Panc1 (cell line): Measurements from ENCODE around the gene OR52N1. TPM values are rescaled to one million over a fixed set of nuclear protein-coding genes. Genes with fewer than 3 reads are reported as not detected.

Experiments
- ATAC-seq: fragments of 200-7000 bp; cut with Tn5 transposase; 2 replicates; pipeline ENCODE4 v1.9.1; 2020; ENCODE audit warnings: mild to moderate bottlenecking, moderate library complexity
- Bru-seq: library from RNA; stranded (reverse); fragments of 400-500 nt; gene quantifications from one replicate; lab custom pipeline; 2021; lab: Mats Ljungman, UMichigan
- BruChase-seq, 2 experiments: library from RNA; stranded (reverse); fragments of 400-500 nt; gene quantifications; one replicate each; lab custom pipeline; 2021; lab: Mats Ljungman, UMichigan
- BruUV-seq: library from RNA; stranded (reverse); fragments of 400-500 nt; replicated peaks from 2 replicates; lab custom pipeline; 2021; lab: Mats Ljungman, UMichigan
- CTCF ChIA-PET: fragments of 300-600 bp; sonication (Branson Sonifier 250); formaldehyde crosslinking; loops from one replicate; lab custom pipeline; 2022; ENCODE audit warnings: antibody characterized with exemption; lab: Charles Lee
- POLR2A ChIA-PET: fragments of 300-600 bp; sonication (Branson Sonifier 250); formaldehyde crosslinking; loops from one replicate; lab custom pipeline; 2022; ENCODE audit warnings: antibody characterized with exemption; lab: Charles Lee
- DNase-seq: peaks from one replicate; pipeline ENCODE4 v3.0.0-alpha.2; 2010; ENCODE audit warnings: low read depth, low spot score
- H3K27ac ChIP-seq: 2 replicates; pipeline ENCODE4 v1.5.1; 2011; ENCODE audit warnings: mild to moderate bottlenecking, low read length, inconsistent platforms
- H3K27me3 ChIP-seq: fragments of 200-500 bp; sonication (Bioruptor generic); 2 replicates; pipeline ENCODE4 v1.6.0; 2014; ENCODE audit warnings: low read length, inconsistent platforms; ENCODE audit not compliant: control insufficient read depth, insufficient read depth
- H3K36me3 ChIP-seq: fragments of 200-500 bp; sonication (Bioruptor generic); 2 replicates; pipeline ENCODE4 v1.5.1; 2014; ENCODE audit warnings: inconsistent platforms, mild to moderate bottlenecking, low read length, moderate library complexity; ENCODE audit not compliant: control insufficient read depth, insufficient read depth
- H3K4me1 ChIP-seq: 2 replicates; pipeline ENCODE4 v1.5.1; 2011; ENCODE audit warnings: inconsistent platforms, mild to moderate bottlenecking, low read length, moderate library complexity; ENCODE audit not compliant: control insufficient read depth, insufficient read depth
- H3K4me3 ChIP-seq, 2 experiments: 2 replicates each; pipeline ENCODE4 v1.5.1; 2011 to 2012; ENCODE audit warnings: low read depth in 2 of 2, low read length in 2 of 2, mild to moderate bottlenecking in 2 of 2, inconsistent platforms in 1 of 2, moderate library complexity in 1 of 2
- H3K9me3 ChIP-seq: fragments of 200-500 bp; sonication (Bioruptor generic); 2 replicates; pipeline ENCODE4 v1.5.1; 2014; ENCODE audit warnings: low read depth, mild to moderate bottlenecking, inconsistent platforms, low read length, moderate library complexity; ENCODE audit not compliant: control insufficient read depth, insufficient read depth
- POLR2AphosphoS5 ChIP-seq: IDR thresholded peaks from 2 replicates; pipeline ENCODE4 v1.6.1; 2012; ENCODE audit warnings: mild to moderate bottlenecking, low read depth, low read length, moderate library complexity
- REST ChIP-seq, 2 experiments: IDR thresholded peaks; 2 replicates each; pipeline ENCODE4 v1.6.1; 2011 to 2012; ENCODE audit warnings: low read depth in 2 of 2, control low read depth in 1 of 2, low read length in 1 of 2, mild to moderate bottlenecking in 1 of 2, moderate library complexity in 1 of 2; ENCODE audit not compliant: insufficient read depth in 1 of 2
- SIN3A ChIP-seq: IDR thresholded peaks from 2 replicates; pipeline ENCODE4 v1.6.1; 2012; ENCODE audit warnings: low read depth, mild to moderate bottlenecking, low read length, moderate library complexity, borderline replicate concordance; ENCODE audit not compliant: insufficient read depth
- TCF7L2 ChIP-seq: IDR thresholded peaks from 2 replicates; pipeline ENCODE4 v1.6.1; 2011; ENCODE audit warnings: mild to moderate bottlenecking, low read depth, low read length, inconsistent platforms
- in situ Hi-C: cut with HindIII; loops from 2 replicates; pipeline ENCODE4 v1.10.0; 2016; ENCODE audit warnings: low sequenced_read_pairs, low pct_unique_long_range_greater_than_20kb
- intact Hi-C: fragments of 100-400 bp; cut with micrococcal nuclease; formaldehyde crosslinking; loops from one replicate; pipeline ENCODE4 v1.10.0; 2022; ENCODE audit not compliant: unreplicated experiment
- long read RNA-seq: library from polyadenylated mRNA; unstranded; transcript quantifications from one replicate; pipeline ENCODE4 v2.0.0, GENCODE V29; 2021; ENCODE audit not compliant: unreplicated experiment
- polyA plus RNA-seq: library from polyadenylated mRNA; unstranded; fragments of >200 nt; gene quantifications from one replicate; pipeline ENCODE4 v1.2.1, GENCODE V29; 2012; ENCODE audit warnings: missing spikeins; ENCODE audit not compliant: insufficient read length
- total RNA-seq: library from RNA; stranded (reverse); gene quantifications from one replicate; pipeline ENCODE4 v1.2.1, GENCODE V29; 2021; ENCODE audit not compliant: unreplicated experiment
- TF ChIP-seq, protein P1 (sequence below): fragments of 450-650 bp; IDR thresholded peaks from 2 replicates; pipeline ENCODE4 v1.5.1; 2017; ENCODE audit warnings: mild to moderate bottlenecking

OR52N1 gene
- total RNA-seq = not detected
- polyA plus RNA-seq = not detected
- Bru-seq, nascent RNA = not detected
- BruChase-seq, experiment 1, labeled RNA remaining after a 2-hour chase = not detected
- not detected for BruChase-seq, experiment 2, labeled RNA remaining after a 6-hour chase
- long read RNA-seq = 0 reads

DNA sequence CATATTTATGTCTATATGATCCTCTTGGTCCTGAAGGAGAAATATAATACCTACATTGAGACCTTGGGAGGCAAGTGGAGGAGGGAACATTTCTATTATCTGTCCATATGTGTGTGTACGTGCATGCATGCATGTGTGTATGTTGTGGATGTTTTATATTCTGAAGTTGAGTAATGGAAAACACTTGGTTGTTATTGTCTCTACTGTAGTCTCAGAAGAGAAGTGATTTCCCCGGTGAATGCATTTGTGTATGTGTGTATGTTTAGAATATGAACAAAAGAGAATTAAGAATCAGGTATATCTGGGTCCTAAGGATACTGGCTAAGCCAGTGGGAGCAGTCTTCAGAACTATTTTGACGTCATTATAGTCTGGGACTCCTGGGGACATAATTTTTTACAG lies at the start of gene OR52N1:
Gene OR52N1 (minus strand): TSS at position 101 of the 400 bp plus-strand sequence. CDS start 2,449 bp downstream, outside the sequence.
- no TSS peak for BruUV-seq
- POLR2A ChIA-PET = no interaction called here
- intact Hi-C loops (no loop called here), in situ Hi-C loops (no loop called here)
- Histone ChIP-seq H3K36me3 (no peaks in the 10 kb centered on the region), H3K9me3 (no peaks in the 10 kb centered on the region), H3K4me3 (no peak within 1 kb of the TSS), H3K4me1 (no peaks in the 10 kb centered on the region), H3K27me3 (no peaks in the 10 kb centered on the region), H3K27ac (no peak within 1 kb of the TSS)
- no peak for TF ChIP-seq REST (IDR thresholded peaks at IDR 0.05; ENCODE audit: insufficient read depth in 1 of 2, low read depth in 2 of 2, low read length in 1 of 2)
- TF ChIP-seq, protein P1, sequence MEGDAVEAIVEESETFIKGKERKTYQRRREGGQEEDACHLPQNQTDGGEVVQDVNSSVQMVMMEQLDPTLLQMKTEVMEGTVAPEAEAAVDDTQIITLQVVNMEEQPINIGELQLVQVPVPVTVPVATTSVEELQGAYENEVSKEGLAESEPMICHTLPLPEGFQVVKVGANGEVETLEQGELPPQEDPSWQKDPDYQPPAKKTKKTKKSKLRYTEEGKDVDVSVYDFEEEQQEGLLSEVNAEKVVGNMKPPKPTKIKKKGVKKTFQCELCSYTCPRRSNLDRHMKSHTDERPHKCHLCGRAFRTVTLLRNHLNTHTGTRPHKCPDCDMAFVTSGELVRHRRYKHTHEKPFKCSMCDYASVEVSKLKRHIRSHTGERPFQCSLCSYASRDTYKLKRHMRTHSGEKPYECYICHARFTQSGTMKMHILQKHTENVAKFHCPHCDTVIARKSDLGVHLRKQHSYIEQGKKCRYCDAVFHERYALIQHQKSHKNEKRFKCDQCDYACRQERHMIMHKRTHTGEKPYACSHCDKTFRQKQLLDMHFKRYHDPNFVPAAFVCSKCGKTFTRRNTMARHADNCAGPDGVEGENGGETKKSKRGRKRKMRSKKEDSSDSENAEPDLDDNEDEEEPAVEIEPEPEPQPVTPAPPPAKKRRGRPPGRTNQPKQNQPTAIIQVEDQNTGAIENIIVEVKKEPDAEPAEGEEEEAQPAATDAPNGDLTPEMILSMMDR = no peak
- TF ChIP-seq POLR2AphosphoS5 = no peak
- no peak for TF ChIP-seq TCF7L2
- no peak for TF ChIP-seq SIN3A
- no peak for DNase-seq
- ATAC-seq = no peak
- CTCF ChIA-PET = no interaction called here

DNA sequence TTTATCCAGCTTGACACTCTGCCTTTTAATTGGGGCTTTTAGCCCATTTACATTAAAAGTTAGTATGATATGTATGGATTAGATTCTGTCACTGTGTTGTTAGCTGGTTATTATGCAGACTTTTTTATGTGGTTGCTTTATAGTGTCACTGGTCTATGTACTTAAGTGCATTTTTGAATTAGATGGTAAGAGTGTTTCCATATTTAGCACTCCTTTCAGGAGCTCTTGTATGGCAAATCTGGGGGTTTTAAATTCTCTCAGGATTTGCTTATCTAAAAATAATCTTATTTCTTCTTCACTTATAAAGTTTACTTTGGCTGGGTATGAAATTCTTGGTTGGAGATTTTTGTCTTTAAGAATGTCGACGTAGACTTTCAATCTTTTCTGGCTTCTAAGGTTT lies 46.6 kb upstream of the OR52N1 start:
- no peak for ATAC-seq
- H3K27me3 ChIP-seq = no peaks in the 10 kb centered on the region

More for the DNA sequence above, 46.6 kb upstream of the OR52N1 start:
- BruUV-seq = no TSS peak
- H3K36me3 ChIP-seq = no peaks in the 10 kb centered on the region
- no peak for DNase-seq
- ChIA-PET CTCF (no interaction called here), POLR2A (no interaction called here)
- intact Hi-C loops (no loop called here), in situ Hi-C loops (no loop called here)
- no peak overlapping the region for H3K27ac ChIP-seq
- H3K9me3 ChIP-seq = no peaks in the 10 kb centered on the region
- no peaks in the 10 kb centered on the region for H3K4me1 ChIP-seq
- no peak overlapping the region for H3K4me3 ChIP-seq
- no peak for TF ChIP-seq TCF7L2
- no peak for TF ChIP-seq SIN3A
- TF ChIP-seq, protein P1 = no peak
- TF ChIP-seq REST (IDR thresholded peaks at IDR 0.05; ENCODE audit: insufficient read depth in 1 of 2, low read depth in 2 of 2, low read length in 1 of 2) = no peak
- no peak for TF ChIP-seq POLR2AphosphoS5
